Adrenal gland (tissue), 5 donors: ENCODE data around the gene ANKRD44.

ENCODE experiments used
- CTCF ChIP-seq, 6 experiments: fragments of 450-650 bp in 4 of 6; fragments of 200-600 bp in 2 of 6; sonication (generic) in 1 of 6; IDR thresholded peaks; 1 replicate in 5 of 6; 2 replicates in 1 of 6; pipeline versions ENCODE4 v1.5.1 to v1.8.0; 2016 to 2021; ENCODE audit warnings: antibody characterized with exemption in 6 of 6, mild to moderate bottlenecking in 2 of 6, moderate library complexity in 1 of 6
- POLR2A ChIP-seq, 2 donors: fragments of 450-650 bp; IDR thresholded peaks; one replicate each; pipeline ENCODE4 v1.6.1; 2017; ENCODE audit warnings: antibody characterized with exemption in 2 of 2, mild to moderate bottlenecking in 2 of 2, moderate library complexity in 1 of 2
- donor health status: DM: no; HTN: no; CAD: no.

- TF ChIP-seq POLR2A (IDR thresholded peaks at IDR 0.05) (no peak), CTCF (IDR thresholded peaks at IDR 0.05) (no peak)
These were observed 297.5 kb downstream of the ANKRD44 start for GRCh38 chr2:197013098-197013497.
